HUES6 (cell line): ENCODE measurements around the gene INO80D.
"Not testable (repeated sequence)": the region's sequence is repeated elsewhere in the genome, so short reads cannot be mapped to it uniquely, and the experiment has no call there.

Experiments used
- H3K27ac ChIP-seq: 2 replicates; pipeline ENCODE4 v1.7.0; 2013; ENCODE audit warnings: low read depth, mild to moderate bottlenecking, low read length, inconsistent platforms
- H3K27me3 ChIP-seq: 2 replicates; pipeline ENCODE4 v1.6.1; 2013; ENCODE audit warnings: low read length; ENCODE audit not compliant: control insufficient read depth, insufficient read depth
- H3K36me3 ChIP-seq: 2 replicates; pipeline ENCODE4 v1.6.1; 2013; ENCODE audit warnings: low read length; ENCODE audit not compliant: control insufficient read depth, insufficient read depth
- H3K4me1 ChIP-seq: 2 replicates; pipeline ENCODE4 v1.6.1; 2013; ENCODE audit warnings: low read length; ENCODE audit not compliant: control insufficient read depth, insufficient read depth
- H3K4me3 ChIP-seq: 2 replicates; pipeline ENCODE4 v1.5.1; 2013; ENCODE audit warnings: low read depth, low read length
- H3K9ac ChIP-seq: one replicate; pipeline ENCODE4 v1.6.1; 2013; ENCODE audit warnings: mild to moderate bottlenecking, low read length
- H3K9me3 ChIP-seq: 2 replicates; pipeline ENCODE4 v1.6.1; 2013; ENCODE audit warnings: low read depth, low read length; ENCODE audit not compliant: control insufficient read depth, insufficient read depth

The INO80D gene

DNA sequence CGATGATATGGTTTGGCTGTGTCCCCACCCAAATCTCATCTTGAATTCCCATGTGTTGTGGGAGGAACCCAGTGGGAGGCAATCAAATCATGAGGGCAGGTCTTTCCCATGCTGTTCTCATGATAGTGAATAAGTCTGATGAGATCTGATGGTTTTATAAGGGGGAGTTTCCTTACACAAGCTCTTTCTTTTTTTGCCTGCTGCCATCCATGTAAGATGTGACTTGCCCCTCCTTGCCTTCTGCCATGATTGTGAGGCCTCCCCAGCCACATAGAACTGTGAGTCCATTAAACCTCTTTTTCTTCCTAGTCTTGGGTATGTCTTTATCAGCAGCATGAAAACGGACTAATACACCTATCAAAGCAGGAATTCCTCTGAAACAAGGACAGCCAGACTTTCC lies 107.2 kb downstream of the INO80D start:
- H3K9me3 ChIP-seq, H3K9ac ChIP-seq, H3K4me1 ChIP-seq, H3K36me3 ChIP-seq, H3K27me3 ChIP-seq, H3K4me3 ChIP-seq, H3K27ac ChIP-seq: not testable (repeated sequence)

DNA sequence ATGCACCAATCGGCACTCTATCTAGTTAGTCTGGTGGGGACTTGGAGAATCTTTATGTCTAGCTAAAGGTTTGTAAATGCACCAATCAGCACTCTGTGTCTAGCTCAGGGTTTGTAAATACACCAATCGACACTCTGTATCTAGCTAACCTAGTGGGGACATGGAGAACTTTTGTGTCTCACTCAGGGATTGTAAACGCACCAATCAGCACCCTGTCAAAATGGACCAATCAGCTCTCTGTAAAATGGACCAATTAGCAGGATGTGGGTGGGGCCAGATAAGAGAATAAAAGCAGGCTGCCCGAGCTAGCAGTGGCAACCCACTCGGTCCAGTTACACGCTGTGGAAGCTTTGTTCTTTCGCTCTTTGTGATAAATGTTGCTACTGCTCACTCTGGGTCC lies 108.3 kb downstream of the INO80D start:
- not testable (repeated sequence) for H3K4me1 ChIP-seq, H3K27me3 ChIP-seq, H3K27ac ChIP-seq, H3K36me3 ChIP-seq, H3K9me3 ChIP-seq, H3K9ac ChIP-seq, H3K4me3 ChIP-seq

DNA sequence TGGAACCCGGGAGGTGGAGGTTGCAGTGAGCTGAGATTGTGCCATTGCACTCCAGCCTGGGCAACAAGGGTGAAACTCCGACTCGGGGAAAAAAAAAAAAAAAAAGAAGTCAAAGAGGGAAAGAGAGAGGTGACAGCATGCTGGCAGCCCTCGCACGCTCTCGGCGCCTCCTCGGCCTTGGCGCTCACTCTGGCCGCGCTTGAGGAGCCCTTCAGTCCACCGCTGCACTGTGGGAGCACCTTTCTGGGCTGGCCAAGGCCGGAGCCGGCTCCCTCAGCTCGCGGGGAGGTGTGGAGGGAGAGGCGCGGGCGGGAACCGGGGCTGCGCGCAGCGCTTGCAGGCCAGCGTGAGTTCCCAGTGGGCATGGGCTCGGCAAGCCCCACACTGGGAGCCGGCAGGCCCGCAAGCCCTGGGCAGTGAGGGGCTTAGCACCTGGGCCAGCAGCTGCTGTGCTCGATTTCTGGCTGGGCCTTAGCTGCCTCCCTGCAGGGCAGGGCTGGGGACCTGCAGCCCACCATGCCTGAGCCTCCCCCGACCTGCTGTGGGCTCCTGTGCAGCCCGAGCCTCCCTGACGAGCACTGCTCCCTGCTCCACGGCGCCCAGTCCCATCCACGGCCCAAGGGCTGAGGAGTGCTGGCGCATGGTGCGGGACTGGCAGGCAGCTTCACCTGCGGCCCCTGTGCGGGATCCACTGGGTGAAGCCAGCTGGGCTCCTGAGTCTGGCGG lies 108.9 kb downstream of the INO80D start:
- H3K9ac ChIP-seq, H3K36me3 ChIP-seq, H3K9me3 ChIP-seq, H3K4me3 ChIP-seq, H3K27me3 ChIP-seq, H3K27ac ChIP-seq, H3K4me1 ChIP-seq: not testable (repeated sequence)

DNA sequence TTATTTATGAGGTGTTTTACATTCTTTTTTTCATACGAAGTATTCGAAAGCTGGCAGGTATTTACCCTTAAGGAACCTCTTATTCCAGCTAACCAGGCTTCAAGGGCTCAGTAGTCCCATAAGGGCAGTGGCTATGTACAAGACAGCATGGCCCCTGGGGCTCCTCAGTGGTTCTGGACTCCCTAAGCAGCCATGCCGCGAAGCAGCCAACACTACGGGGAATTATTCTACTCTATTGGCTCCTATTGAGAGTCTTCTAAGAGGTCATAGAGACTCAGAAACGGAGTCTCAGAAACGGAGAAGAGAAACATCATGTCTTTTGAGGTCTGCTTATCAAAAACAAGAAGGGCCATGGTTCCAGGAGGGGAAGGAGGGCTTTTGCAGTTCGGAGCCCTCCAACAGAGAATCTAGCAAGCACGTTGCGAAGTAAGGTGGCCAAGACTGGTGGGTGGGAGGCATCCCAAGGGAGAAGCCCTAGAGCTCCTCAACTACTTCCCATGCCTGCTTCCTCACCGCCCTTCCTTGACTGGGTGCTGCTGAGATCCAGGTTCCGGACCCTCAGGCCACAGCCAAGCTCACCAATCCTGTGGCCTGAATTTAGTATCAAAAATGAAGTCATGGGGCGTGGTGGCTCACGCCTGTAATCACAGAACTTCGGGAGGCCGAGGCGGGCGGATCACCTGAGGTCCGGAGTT lies 109.7 kb downstream of the INO80D start:
- H3K36me3 ChIP-seq: no peaks in the 10 kb centered on the region
- H3K27me3 ChIP-seq: no peaks in the 10 kb centered on the region
- H3K4me1 ChIP-seq: no peaks in the 10 kb centered on the region
- no peak overlapping the region for H3K9ac ChIP-seq
- no peak overlapping the region for H3K27ac ChIP-seq
- H3K4me3 ChIP-seq: no peak overlapping the region
- H3K9me3 ChIP-seq: peaks cover 4% of the 10 kb centered on the region

DNA sequence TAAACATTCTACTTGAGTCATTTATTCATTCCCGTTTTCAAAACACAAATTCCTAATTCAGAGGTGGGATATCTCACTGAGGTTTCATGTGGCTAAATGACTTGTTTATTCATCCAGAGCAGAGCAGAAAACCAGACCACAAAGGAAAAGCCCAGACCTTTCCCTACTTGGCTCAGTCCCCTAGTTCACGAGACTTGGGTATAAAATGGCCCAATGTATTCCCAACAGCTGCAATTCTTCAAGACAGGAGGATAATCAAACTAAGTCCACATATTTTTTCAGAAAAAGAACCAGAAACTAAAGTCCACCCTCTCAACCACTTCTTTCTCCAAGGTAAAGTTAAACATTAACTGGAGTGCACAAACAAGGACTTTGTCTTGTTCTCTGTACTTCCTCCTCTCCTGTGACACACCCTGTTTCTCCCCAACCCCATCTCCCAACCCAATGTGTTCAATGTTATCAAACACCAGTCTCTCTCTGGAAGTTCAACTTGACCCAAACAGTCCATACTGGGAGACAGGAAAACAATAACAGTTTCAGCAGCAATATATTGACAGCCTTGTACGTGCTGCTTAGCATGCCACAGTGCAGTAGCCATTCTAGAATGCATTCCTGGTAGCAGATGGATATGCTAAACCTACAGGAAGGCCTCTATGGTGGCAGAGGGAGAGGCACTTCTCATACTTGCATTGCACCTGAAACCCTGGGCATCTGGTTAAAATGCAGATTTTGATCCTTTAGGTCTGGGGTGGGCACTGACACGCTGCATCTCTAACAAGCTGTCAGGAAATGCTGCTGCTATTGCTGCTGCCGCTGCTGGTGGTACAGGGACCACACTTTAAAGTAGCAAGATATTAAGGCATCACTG lies 110.7 kb downstream of the INO80D start:
- H3K9ac ChIP-seq: no peak overlapping the region
- peaks cover 4% of the 10 kb centered on the region for H3K9me3 ChIP-seq
- H3K27ac ChIP-seq: no peak overlapping the region
- H3K27me3 ChIP-seq: no peaks in the 10 kb centered on the region
- H3K4me1 ChIP-seq: peaks cover 4% of the 10 kb centered on the region
- H3K4me3 ChIP-seq: no peak overlapping the region
- H3K36me3 ChIP-seq: no peaks in the 10 kb centered on the region

DNA sequence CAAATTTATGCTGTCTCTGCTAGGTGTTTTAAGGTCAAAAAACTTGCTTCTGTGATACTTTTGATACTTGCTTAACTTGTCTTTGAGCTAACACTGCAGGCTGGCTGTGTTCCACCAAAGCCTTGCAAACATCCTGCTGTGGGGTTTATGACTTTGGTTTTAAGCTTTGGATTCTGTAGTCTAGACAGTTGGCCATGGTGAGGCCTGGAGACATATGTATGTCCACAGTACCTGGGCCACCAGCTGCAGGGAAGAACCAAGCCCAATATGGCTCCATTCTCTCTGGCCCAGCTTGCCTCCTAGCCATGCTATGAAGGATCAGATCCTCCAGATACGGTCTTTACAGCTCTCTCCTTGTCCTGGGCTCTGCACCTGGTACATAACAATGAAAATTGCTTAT lies 113.9 kb downstream of the INO80D start:
- H3K36me3 ChIP-seq: no peaks in the 10 kb centered on the region
- peaks cover 6% of the 10 kb centered on the region for H3K4me1 ChIP-seq
- no peak overlapping the region for H3K4me3 ChIP-seq
- H3K9ac ChIP-seq: no peak overlapping the region
- no peaks in the 10 kb centered on the region for H3K9me3 ChIP-seq
- H3K27me3 ChIP-seq: no peaks in the 10 kb centered on the region
- no peak overlapping the region for H3K27ac ChIP-seq

DNA sequence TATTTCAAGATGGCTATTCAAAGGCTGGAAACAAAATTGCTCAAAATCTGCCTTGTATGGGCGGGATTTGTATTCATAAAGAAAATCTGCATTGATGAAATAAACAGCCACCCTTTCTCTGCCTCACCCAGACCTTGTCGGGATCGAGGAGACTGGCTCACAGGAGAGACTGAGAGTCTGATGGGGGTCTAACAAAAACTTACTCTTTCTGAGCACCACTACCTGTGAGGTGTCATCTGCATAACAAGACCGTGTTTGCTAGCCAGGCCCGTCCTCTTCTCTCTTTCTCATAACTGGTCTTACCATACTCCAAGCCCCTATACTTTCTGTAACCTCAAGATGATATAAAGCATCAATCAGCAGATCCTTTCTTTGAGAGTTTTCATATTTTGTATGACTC lies 115.6 kb downstream of the INO80D start:
- H3K9ac ChIP-seq: no peak overlapping the region
- H3K4me1 ChIP-seq: peaks cover 11% of the 10 kb centered on the region
- no peaks in the 10 kb centered on the region for H3K36me3 ChIP-seq
- no peak overlapping the region for H3K4me3 ChIP-seq
- no peaks in the 10 kb centered on the region for H3K27me3 ChIP-seq
- no peak overlapping the region for H3K27ac ChIP-seq
- no peaks in the 10 kb centered on the region for H3K9me3 ChIP-seq

DNA sequence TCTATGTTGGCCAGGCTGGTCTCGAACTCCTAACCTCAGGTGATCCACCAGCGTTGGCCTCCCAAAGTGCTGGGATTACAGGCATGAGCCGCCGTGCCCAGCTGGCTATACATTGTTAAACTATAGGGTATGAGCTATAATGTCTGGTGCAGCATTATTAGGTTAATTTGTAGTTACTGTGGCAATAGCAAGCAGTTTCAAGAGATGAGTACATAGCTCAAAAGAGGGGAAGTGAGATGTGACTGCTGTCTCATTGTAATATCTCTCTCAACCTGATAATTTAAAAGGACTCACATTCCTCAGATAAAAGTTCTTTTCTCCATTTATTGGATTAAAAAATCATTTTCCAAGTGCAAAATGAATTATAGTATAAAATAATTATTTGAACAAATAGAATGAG lies 116.4 kb downstream of the INO80D start:
- Histone ChIP-seq H3K4me1 (peaks cover 11% of the 10 kb centered on the region), H3K4me3 (no peak overlapping the region), H3K27ac (no peak overlapping the region), H3K36me3 (no peaks in the 10 kb centered on the region), H3K27me3 (no peaks in the 10 kb centered on the region), H3K9ac (no peak overlapping the region), H3K9me3 (no peaks in the 10 kb centered on the region)

DNA sequence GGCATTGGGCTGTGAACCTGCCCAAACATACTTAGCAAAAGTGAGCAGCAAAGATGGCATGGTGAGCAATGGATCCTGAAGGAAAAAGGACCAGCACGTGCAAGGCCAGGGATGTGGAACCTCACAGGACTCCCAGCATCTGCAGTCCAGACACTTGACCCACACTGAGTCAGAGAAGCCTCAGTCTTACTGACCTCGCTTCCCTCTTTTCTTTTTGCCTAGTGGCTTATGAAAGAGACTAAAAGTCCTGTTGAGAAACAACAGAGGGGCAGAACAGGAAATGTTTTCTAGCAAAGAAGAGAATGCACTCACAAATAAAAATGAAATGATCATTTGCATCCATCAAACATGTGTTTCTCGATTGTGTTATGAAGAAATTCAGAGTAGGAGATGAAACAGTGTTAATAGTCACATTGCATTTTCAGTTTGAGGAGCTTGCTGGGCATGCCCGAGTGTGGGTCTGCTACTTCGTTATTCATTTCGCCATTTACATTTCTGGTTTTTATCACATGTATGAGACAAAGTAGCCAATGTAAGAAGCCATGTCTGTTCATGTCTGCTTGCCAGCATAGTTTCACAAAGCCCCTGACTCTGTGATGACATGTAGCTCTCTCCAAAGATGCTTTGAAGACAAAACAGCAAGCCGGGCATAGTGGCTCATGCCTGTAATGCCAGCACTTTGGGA lies 118.4 kb downstream of the INO80D start:
- H3K4me3 ChIP-seq: no peak overlapping the region
- no peaks in the 10 kb centered on the region for H3K36me3 ChIP-seq
- no peak overlapping the region for H3K9ac ChIP-seq
- no peak overlapping the region for H3K27ac ChIP-seq
- peaks cover 11% of the 10 kb centered on the region for H3K4me1 ChIP-seq
- H3K27me3 ChIP-seq: no peaks in the 10 kb centered on the region
- no peaks in the 10 kb centered on the region for H3K9me3 ChIP-seq

DNA sequence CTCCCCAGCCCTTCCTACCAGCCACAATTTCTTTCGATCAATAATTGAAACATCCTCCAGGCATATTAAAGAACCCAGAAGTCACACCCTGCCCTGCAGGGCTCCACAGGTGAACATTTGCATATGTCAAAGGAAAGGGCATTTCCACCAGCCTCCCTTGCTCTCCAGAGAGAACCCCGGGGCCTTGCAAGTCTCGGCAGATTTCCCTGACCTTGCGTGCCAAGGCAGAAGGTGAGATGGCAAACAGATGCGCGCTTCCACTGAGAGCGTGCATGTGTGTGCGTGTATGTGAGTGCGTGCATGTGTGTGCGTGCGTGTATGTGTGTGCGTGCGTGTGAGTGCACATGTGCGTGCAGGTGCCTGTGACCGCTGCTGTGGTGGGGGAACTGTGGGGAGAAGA lies 120.3 kb downstream of the INO80D start:
- Histone ChIP-seq H3K27me3 (no peaks in the 10 kb centered on the region), H3K27ac (no peak overlapping the region), H3K4me1 (peaks cover 11% of the 10 kb centered on the region), H3K9me3 (no peaks in the 10 kb centered on the region), H3K4me3 (no peak overlapping the region), H3K36me3 (no peaks in the 10 kb centered on the region), H3K9ac (no peak overlapping the region)
